ENCODE measurements around the gene AMOTL1.
A peak's percentile ranks its signal among the peaks of the same experiment; 100 is the strongest.

AMOTL1 gene

GRCh38 chr11:94795476-94796189 is 27.5 kb downstream of the AMOTL1 start:
- peak overlapping the region; percentile 43 for H3K4me3 ChIP-seq (replicated peaks; ENCODE audit: low read depth, low read length)
- TF ChIP-seq CTCF (IDR thresholded peaks at IDR 0.05; ENCODE audit: low read length, missing control alignments), result no peak
- DNase-seq (ENCODE audit: low read depth), result no peak

DNA sequence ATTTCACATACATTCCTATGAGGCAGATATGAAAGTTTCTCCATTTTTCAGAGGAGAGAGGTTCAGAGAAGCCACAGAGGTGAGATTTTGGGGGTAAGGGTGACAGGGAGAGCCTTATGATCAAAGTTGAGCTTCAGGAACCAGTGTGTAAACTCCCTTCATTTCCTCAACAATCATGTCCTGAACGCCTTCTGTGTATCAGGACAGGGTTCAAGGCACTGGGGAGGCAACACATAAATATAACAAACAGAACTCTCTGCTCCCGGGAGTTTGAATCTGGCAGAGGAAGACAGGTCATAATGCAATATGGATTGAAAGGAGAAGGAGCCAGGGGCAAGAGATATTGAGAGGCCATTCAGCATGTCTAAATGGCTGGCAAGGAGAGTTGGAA is 28.0 kb downstream of the AMOTL1 start:
- peak overlapping the region; percentile 8 for H3K4me3 ChIP-seq (replicated peaks; ENCODE audit: low read depth, low read length)
- DNase-seq (ENCODE audit: low read depth), result no peak
- no peak for TF ChIP-seq CTCF (IDR thresholded peaks at IDR 0.05; ENCODE audit: low read length, missing control alignments)

- H3K4me3 ChIP-seq (replicated peaks; ENCODE audit: low read depth, low read length), result no peak overlapping the region
- TF ChIP-seq CTCF (IDR thresholded peaks at IDR 0.05; ENCODE audit: low read length, missing control alignments), result no peak
- no peak for DNase-seq (ENCODE audit: low read depth)
Measured at GRCh38 chr11:94796863-94797262, 28.7 kb downstream of the AMOTL1 start.

DNA sequence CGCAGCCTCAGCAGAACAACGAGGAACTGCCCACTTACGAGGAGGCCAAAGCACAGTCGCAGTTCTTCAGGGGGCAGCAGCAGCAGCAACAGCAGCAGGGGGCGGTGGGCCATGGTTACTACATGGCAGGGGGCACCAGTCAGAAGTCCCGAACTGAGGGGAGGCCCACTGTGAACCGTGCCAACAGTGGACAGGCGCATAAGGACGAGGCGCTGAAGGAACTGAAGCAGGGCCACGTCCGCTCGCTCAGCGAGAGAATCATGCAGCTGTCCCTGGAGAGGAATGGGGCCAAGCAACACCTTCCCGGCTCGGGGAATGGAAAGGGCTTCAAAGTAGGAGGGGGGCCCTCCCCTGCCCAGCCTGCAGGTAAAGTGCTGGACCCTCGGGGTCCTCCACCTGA is 31.6 kb downstream of the AMOTL1 start:
- DNase-seq (ENCODE audit: low read depth), result no peak
- no peak for TF ChIP-seq CTCF (IDR thresholded peaks at IDR 0.05; ENCODE audit: low read length, missing control alignments)
- no peak overlapping the region for H3K4me3 ChIP-seq (replicated peaks; ENCODE audit: low read depth, low read length)

DNA sequence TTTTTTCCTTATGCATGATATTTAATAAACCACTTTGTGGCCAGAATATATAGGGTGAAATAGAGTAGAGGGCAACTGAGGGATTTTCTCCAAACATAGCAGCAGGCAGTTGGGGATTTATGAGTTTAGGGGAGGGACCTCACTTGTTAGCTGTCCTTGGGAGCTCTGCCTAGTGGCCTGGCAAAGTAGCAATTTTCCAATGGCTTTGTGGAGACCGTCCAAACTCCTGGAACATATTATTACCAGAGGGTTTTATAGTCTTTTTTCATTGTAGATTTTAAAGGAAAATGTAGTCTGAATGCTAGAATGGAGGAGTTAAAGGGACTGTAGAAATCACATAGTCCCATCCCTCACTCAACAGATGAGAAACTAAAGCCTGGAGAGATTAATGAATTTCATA is 32.3 kb downstream of the AMOTL1 start:
- no peak overlapping the region for H3K4me3 ChIP-seq (replicated peaks; ENCODE audit: low read depth, low read length)
- no peak for TF ChIP-seq CTCF (IDR thresholded peaks at IDR 0.05; ENCODE audit: low read length, missing control alignments)
- no peak for DNase-seq (ENCODE audit: low read depth)

DNA sequence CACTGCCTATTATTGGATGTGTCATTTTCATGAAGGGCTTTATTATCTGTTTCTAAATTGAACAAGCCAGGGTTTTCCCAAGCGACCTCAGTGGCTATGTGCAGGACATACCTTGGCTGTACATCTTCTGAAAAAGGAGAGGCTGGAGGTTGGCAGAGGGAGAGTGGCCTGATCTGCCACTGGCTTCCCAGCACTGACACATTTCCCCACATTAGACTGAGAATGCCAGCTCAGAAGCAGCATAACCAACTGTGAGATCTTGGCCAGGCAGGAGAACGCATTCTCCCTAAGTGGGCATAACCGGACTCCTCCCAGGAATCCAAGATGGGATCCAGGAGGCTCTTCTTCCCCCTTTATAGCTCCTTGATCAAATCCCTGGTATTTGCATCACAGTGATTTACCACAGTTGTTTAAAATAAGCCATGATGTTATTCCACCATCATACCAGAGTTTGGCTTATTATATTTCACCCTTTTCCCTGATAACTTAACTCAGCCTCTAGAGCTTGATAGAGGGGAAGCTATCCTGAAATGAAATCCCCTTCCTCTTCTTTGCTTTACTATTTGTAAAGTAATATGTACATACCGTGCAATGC is 33.8 kb downstream of the AMOTL1 start:
- DNase-seq (ENCODE audit: low read depth), result no peak
- TF ChIP-seq CTCF (IDR thresholded peaks at IDR 0.05; ENCODE audit: low read length, missing control alignments), result no peak
- H3K4me3 ChIP-seq (replicated peaks; ENCODE audit: low read depth, low read length), result no peak overlapping the region

DNA sequence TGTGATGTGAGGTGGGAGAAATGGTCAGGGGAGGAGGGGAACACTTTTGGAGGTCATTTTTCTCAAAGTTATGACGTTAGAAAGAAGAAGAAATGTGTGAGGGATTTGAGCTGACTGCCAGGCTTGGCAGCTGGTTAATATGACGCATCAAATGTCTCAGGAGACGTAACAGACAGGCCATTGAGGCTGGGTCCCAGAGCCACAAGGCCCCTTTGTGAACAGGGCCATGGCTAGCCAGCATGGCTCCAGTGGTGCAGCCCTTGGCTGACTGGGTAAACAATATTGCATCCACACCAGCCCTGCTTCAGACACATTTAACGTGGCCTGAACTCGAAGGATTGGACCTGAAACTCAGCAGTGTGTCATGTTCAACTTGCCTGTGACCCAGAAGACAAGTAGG is 34.3 kb downstream of the AMOTL1 start:
- DNase-seq (ENCODE audit: low read depth), result no peak
- no peak for TF ChIP-seq CTCF (IDR thresholded peaks at IDR 0.05; ENCODE audit: low read length, missing control alignments)
- H3K4me3 ChIP-seq (replicated peaks; ENCODE audit: low read depth, low read length), result no peak overlapping the region

Data from fibroblast of pulmonary artery (primary cell).